ENCODE data around the gene PCNP. TPM values are rescaled to one million over a fixed set of nuclear protein-coding genes. Genes with fewer than 3 reads are reported as not detected.
"Not testable (repeated sequence)": the region's sequence is repeated elsewhere in the genome, so short reads cannot be mapped to it uniquely, and the experiment has no call there.

PCNP gene
- total RNA-seq, 6 experiments from 2014 or later: 32.9 to 57.0 (median 46.6) TPM

- DNase-seq: no peak
- Histone ChIP-seq H3K9me3 (no peaks in the 10 kb centered on the region), H3K36me3 (no peaks in the 10 kb centered on the region), H3K27ac (no peak overlapping the region), H3K4me1 (no peaks in the 10 kb centered on the region), H3K27me3 (no peaks in the 10 kb centered on the region), H3K4me3 (no peak overlapping the region)
- WGBS (ENCODE audit: insufficient coverage, low coverage, low lambda C conversion rate, missing lambda C conversion rate): 91% methylated on average over 3 of the region's 3 CpGs
- ATAC-seq: no peak
- TF ChIP-seq POLR2A (IDR thresholded peaks at IDR 0.05): no peak
- no peak for TF ChIP-seq CTCF (IDR thresholded peaks at IDR 0.05)
- intact Hi-C loops (cut with DNase I): no loop called here
Measured at GRCh38 chr3:101602731-101603130, 28.8 kb downstream of the PCNP start.

- 100% methylated on average over 1 of the region's 1 CpG for WGBS (ENCODE audit: insufficient coverage, low coverage, low lambda C conversion rate, missing lambda C conversion rate)
- DNase-seq: no peak
- Histone ChIP-seq H3K4me3 (no peak overlapping the region), H3K4me1 (no peaks in the 10 kb centered on the region), H3K9me3 (no peaks in the 10 kb centered on the region), H3K27ac (no peak overlapping the region), H3K36me3 (no peaks in the 10 kb centered on the region), H3K27me3 (no peaks in the 10 kb centered on the region)
- intact Hi-C loops (cut with DNase I): no loop called here
- TF ChIP-seq CTCF (IDR thresholded peaks at IDR 0.05) (no peak), POLR2A (IDR thresholded peaks at IDR 0.05) (no peak)
- no peak for ATAC-seq
Measured at GRCh38 chr3:101603184-101603583, 29.2 kb downstream of the PCNP start.

GRCh38 chr3:101605398-101605797 lies 31.4 kb downstream of the PCNP start:
- H3K27me3 ChIP-seq; ATAC-seq; H3K27ac ChIP-seq; H3K4me3 ChIP-seq; DNase-seq; H3K4me1 ChIP-seq; intact Hi-C loops (cut with DNase I); H3K36me3 ChIP-seq; H3K9me3 ChIP-seq: not testable (repeated sequence)
- 44% methylated on average over 8 of the region's 10 CpGs for WGBS (ENCODE audit: insufficient coverage, low coverage, low lambda C conversion rate, missing lambda C conversion rate)

GRCh38 chr3:101611023-101611422 lies 37.0 kb downstream of the PCNP start:
- no peak for DNase-seq
- no peaks in the 10 kb centered on the region for H3K4me1 ChIP-seq
- TF ChIP-seq POLR2A (IDR thresholded peaks at IDR 0.05) (no peak), CTCF (IDR thresholded peaks at IDR 0.05) (no peak)
- no peaks in the 10 kb centered on the region for H3K27me3 ChIP-seq
- no peaks in the 10 kb centered on the region for H3K9me3 ChIP-seq
- no peaks in the 10 kb centered on the region for H3K36me3 ChIP-seq
- WGBS (ENCODE audit: insufficient coverage, low coverage, low lambda C conversion rate, missing lambda C conversion rate): 83% methylated on average over 2 of the region's 2 CpGs
- intact Hi-C loops (cut with DNase I): no loop called here
- H3K4me3 ChIP-seq: no peak overlapping the region
- no peak overlapping the region for H3K27ac ChIP-seq
- ATAC-seq: no peak

GRCh38 chr3:101613014-101613413 lies 39.0 kb downstream of the PCNP start:
- DNase-seq; H3K9me3 ChIP-seq; H3K4me1 ChIP-seq; H3K27ac ChIP-seq; ATAC-seq; H3K27me3 ChIP-seq; H3K4me3 ChIP-seq; intact Hi-C loops (cut with DNase I); H3K36me3 ChIP-seq: not testable (repeated sequence)
- WGBS (ENCODE audit: insufficient coverage, low coverage, low lambda C conversion rate, missing lambda C conversion rate): 66% methylated on average over 5 of the region's 9 CpGs

GRCh38 chr3:101615525-101615924 lies 41.5 kb downstream of the PCNP start:
- Histone ChIP-seq H3K36me3 (no peaks in the 10 kb centered on the region), H3K4me1 (no peaks in the 10 kb centered on the region), H3K27me3 (no peaks in the 10 kb centered on the region), H3K27ac (no peak overlapping the region), H3K9me3 (no peaks in the 10 kb centered on the region), H3K4me3 (no peak overlapping the region)
- DNase-seq (no peak), ATAC-seq (no peak)
- no peak for TF ChIP-seq CTCF (IDR thresholded peaks at IDR 0.05)
- no peak for TF ChIP-seq POLR2A (IDR thresholded peaks at IDR 0.05)
- WGBS (ENCODE audit: insufficient coverage, low coverage, low lambda C conversion rate, missing lambda C conversion rate): 84% methylated on average over 6 of the region's 6 CpGs
- intact Hi-C loops (cut with DNase I): no loop called here
